Muscle of leg (tissue), 11 donors: ENCODE data around the gene METTL4. TPM values are rescaled to one million over a fixed set of nuclear protein-coding genes. Genes with fewer than 3 reads are reported as not detected.
"Not testable (repeated sequence)": the region's sequence is repeated elsewhere in the genome, so short reads cannot be mapped to it uniquely, and the experiment has no call there.

Experiments
- DNase-seq: peaks from one replicate; pipeline ENCODE4 v3.0.0; 2013
- H3K27ac ChIP-seq: one replicate; pipeline ENCODE4 v1.5.1; 2013; ENCODE audit warnings: mild to moderate bottlenecking, low read length, control low read depth
- H3K27me3 ChIP-seq: one replicate; pipeline ENCODE4 v1.6.1; 2013; ENCODE audit warnings: low read length; ENCODE audit not compliant: control insufficient read depth, insufficient read depth
- H3K36me3 ChIP-seq: one replicate; pipeline ENCODE4 v1.6.1; 2013; ENCODE audit warnings: low read length; ENCODE audit not compliant: control insufficient read depth, insufficient read depth
- H3K4me1 ChIP-seq: one replicate; pipeline ENCODE4 v1.6.1; 2013; ENCODE audit warnings: low read length; ENCODE audit not compliant: control insufficient read depth, insufficient read depth
- H3K4me3 ChIP-seq: one replicate; pipeline ENCODE4 v1.5.1; 2013; ENCODE audit warnings: low read length, control low read depth
- H3K9me3 ChIP-seq: replicated peaks from 2 replicates; pipeline ENCODE4 v1.6.1; 2013; ENCODE audit warnings: low read depth, low read length; ENCODE audit not compliant: control insufficient read depth
- WGBS: methylation state at CpG from one replicate; pipeline ENCODE4 v1.1.5; 2013; ENCODE audit warnings: missing lambda C conversion rate; ENCODE audit not compliant: insufficient coverage; 5-methylcytosine and 5-hydroxymethylcytosine counted together
- polyA plus RNA-seq, 8 donors: library from polyadenylated mRNA; unstranded; fragments of 120-200 nt; gene quantifications; one replicate each; pipeline versions ENCODE4 v1.2.1 to v1.2.3, GENCODE V29; 2013; ENCODE audit warnings: inconsistent platforms in 1 of 8, low replicate concordance in 1 of 8; ENCODE audit not compliant: insufficient read length in 8 of 8, insufficient read depth in 1 of 8
- total RNA-seq: library from RNA; stranded (reverse); fragments of 120-200 nt; gene quantifications from one replicate; pipeline ENCODE4 v1.2.4, GENCODE V29; 2013

METTL4 gene
- total and polyA plus RNA-seq, 9 donors: 7.4 to 14.2 (median 10.6) TPM

DNA sequence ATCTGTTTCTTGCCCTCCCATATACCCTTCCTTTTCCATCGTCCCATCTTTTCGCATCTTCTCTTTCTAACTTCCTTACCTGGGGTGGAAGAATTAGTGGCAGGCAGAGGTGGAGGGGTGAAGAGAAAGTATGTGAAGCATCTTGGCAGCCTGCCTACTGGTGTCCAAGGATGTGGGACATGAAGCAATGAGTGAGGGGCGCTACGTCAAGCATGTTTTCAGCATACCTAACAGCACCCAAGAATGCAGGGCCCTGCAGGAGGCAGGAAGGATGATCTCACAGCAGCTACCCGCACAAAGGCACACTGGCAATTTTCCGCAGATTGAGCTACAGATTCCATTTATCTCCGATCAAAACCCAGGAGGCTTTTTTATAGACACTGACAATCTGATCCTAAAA, 42.2 kb downstream of the METTL4 start:
- WGBS: 81% methylated on average over 3 of the region's 7 CpGs
- H3K4me1 ChIP-seq: no peaks in the 10 kb centered on the region
- no peak overlapping the region for H3K4me3 ChIP-seq
- H3K9me3 ChIP-seq: peaks cover 2% of the 10 kb centered on the region
- no peaks in the 10 kb centered on the region for H3K27me3 ChIP-seq
- H3K36me3 ChIP-seq: no peaks in the 10 kb centered on the region
- DNase-seq: no peak
- H3K27ac ChIP-seq: no peak overlapping the region

DNA sequence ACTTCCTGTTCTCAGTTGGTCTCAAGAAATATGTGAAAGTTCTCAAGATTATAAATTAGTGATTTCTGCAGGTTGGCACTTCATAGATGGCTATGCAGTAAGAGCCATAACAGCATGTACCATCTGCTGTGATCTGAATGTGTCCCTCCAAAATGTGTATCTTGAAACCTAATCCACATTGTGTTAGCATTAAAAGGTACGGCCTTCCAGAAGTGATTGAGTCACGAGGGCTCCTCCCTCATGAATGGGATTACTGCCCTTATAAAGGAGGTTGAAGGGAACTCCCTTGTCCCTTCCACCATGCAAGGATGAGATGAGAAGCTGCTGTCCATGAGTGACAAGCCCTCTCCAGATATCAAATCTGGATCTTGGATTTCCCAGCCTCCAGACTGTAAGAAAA, 45.0 kb downstream of the METTL4 start:
- H3K4me1 ChIP-seq: no peaks in the 10 kb centered on the region
- H3K27me3 ChIP-seq: no peaks in the 10 kb centered on the region
- H3K9me3 ChIP-seq: no peaks in the 10 kb centered on the region
- H3K27ac ChIP-seq: no peak overlapping the region
- whole genome bisulfite sequencing: no CpG with 5 or more reads among the region's 2 CpGs
- no peak for DNase-seq
- H3K36me3 ChIP-seq: no peaks in the 10 kb centered on the region
- no peak overlapping the region for H3K4me3 ChIP-seq

DNA sequence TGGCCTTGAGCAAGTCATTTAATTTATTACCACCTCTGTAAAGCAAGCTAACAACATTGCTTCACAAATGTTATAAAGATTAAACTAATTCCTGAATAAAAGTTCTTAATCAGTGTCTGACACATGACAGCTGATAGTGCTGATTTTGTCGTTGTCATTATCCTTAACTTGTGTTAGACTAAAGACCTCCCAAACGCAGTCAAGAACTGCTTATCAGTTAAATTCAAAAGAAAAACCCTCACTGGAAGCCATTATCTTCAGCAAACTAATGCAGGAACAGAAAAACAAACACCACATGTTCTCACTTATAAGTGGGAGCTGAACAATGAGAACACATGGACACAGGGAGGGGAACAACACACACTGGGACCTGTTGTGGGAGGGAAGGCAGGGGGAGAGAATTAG, 46.5 kb downstream of the METTL4 start:
- H3K27ac ChIP-seq, H3K9me3 ChIP-seq, H3K4me3 ChIP-seq, H3K4me1 ChIP-seq, H3K27me3 ChIP-seq, DNase-seq, H3K36me3 ChIP-seq: not testable (repeated sequence)
- WGBS: no CpG with 5 or more reads among the region's 2 CpGs

DNA sequence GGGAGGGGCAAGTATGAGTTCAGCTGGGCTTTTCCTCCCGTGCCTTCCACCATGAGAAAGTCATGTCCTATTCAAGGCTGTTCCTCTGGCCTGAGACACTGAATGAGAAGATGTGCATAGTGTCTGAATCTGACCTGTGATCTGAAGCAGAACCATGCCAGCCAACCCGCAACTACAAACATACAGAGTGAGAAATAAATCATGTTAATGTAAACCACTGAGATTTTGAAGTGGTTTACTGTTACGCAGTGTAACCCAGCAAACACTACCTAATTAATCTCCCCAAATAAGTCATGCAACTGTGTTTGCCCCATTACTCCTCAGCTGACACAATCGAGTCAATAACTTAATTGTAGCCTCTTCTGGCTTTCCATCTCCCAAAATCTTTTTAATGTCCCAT, 49.2 kb downstream of the METTL4 start:
- WGBS: 100% methylated on average over 2 of the region's 4 CpGs
- no peak overlapping the region for H3K27ac ChIP-seq
- no peaks in the 10 kb centered on the region for H3K27me3 ChIP-seq
- no peaks in the 10 kb centered on the region for H3K9me3 ChIP-seq
- H3K36me3 ChIP-seq: no peaks in the 10 kb centered on the region
- DNase-seq: no peak
- no peak overlapping the region for H3K4me3 ChIP-seq
- H3K4me1 ChIP-seq: no peaks in the 10 kb centered on the region

DNA sequence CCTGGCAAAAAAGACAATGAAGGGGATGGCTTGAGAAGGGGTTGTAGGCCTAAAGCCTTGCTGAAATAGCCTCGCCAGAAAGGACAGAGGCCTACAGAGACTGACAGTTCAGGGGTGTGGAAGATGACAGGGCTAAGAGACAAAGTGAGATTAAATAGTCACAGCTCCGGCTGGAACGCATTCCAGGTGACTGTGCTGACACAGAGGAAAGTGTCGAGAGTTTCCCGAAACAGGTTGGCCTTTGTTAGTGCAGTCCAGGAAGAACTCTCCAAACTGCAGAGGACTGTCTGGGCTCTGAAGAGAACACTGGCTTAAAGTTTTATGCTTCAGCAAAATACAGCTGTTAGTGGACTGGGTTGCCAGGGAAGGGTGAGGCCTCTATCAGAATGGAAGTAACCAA, 52.8 kb downstream of the METTL4 start:
- Histone ChIP-seq H3K4me1 (peaks cover 3% of the 10 kb centered on the region), H3K9me3 (no peaks in the 10 kb centered on the region), H3K36me3 (no peaks in the 10 kb centered on the region), H3K27me3 (no peaks in the 10 kb centered on the region), H3K4me3 (no peak overlapping the region), H3K27ac (no peak overlapping the region)
- WGBS: 50% methylated on average over 5 of the region's 5 CpGs
- DNase-seq: peak; percentile 31

DNA sequence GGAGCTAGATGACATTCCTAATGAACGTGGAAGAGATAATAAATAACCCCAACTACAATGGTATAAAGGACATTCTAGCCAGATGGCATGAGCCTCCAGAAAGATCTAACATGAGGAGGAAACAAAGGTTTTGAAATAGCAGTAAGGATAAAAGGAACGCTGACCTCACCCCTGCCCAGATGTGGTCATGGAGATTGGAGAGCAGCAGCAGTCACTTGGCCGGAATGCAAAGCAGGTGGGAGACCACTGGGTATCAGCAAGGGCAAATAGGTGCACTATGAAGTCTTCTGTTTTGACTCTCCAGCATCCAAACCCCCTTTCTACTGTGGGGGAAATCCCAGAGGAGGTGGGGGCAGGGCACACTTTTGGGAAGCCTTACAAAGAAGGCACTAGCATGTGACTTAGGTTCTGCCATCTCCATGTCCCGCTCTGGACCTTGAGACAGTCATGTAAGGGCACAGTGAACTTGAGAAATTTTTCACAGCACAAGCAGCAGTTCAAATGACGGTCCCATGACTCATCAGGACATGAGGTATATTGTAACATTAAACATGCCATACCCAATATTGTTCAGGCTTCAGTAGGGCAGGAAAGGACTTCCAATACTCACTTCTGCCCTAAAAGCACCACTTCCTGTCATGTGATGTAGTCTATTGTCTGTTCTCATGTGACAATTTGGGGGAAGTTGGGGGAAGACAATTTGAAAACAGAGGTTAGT, 55.2 kb downstream of the METTL4 start:
- peak; percentile 35 for DNase-seq
- 80% methylated on average over 2 of the region's 5 CpGs for WGBS
- no peaks in the 10 kb centered on the region for H3K9me3 ChIP-seq
- peaks cover 3% of the 10 kb centered on the region for H3K4me1 ChIP-seq
- H3K27ac ChIP-seq: peak overlapping the region; percentile 45
- no peaks in the 10 kb centered on the region for H3K36me3 ChIP-seq
- H3K27me3 ChIP-seq: no peaks in the 10 kb centered on the region
- no peak overlapping the region for H3K4me3 ChIP-seq

DNA sequence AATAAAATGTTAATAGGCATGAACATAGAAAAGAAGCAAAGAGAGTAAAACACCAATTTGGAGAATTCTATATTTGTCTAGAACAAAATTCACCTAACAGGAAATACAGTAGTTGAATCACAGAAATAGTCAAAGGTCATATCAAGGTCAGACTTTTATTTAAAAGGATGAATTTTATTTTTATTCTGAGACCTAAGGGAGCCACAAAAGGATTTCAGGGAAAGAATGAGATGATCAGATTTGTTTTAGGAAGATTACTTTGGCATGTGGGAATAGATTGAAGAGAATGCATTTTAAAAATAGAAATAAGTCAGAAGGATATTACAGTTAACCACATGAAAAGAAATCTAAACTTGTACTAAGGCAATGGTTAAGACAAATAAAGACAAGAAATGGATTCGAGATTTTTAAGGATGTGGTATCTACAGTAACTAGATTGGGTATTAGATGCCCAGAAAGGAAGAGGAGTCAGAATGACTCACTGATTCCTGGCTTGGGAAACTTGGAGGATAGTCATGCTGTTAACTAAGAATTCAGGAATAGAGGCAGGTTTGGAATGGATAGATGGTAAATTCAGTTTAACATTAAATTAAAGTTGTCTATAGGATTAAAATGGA, 56.0 kb downstream of the METTL4 start:
- peak overlapping the region; percentile 45 for H3K27ac ChIP-seq
- no peak overlapping the region for H3K4me3 ChIP-seq
- peaks cover 3% of the 10 kb centered on the region for H3K4me1 ChIP-seq
- no peaks in the 10 kb centered on the region for H3K27me3 ChIP-seq
- no peaks in the 10 kb centered on the region for H3K36me3 ChIP-seq
- 22% methylated on average over 1 of the region's 1 CpG for WGBS
- DNase-seq: peak; percentile 90
- H3K9me3 ChIP-seq: no peaks in the 10 kb centered on the region

DNA sequence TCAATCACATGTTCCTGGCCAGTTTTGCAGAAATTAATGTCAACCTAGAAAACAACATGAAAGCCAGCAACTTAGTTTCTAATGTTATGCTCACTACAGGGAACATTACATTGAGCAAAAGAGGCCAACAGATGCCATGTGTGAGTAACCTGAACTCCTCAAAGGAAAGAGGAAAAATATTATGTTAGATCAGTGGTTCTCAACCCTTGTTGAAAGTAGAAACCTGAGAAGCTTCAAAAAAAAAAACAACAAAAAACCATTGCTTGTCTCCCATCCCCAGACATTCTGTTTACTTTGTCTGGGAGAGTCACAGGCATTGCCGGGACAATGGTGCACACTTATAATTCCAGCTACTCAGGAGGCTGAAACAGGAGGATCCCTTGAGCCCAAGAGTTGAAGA, 57.7 kb downstream of the METTL4 start:
- H3K27ac ChIP-seq: no peak overlapping the region
- H3K27me3 ChIP-seq: no peaks in the 10 kb centered on the region
- no peak for DNase-seq
- no peaks in the 10 kb centered on the region for H3K9me3 ChIP-seq
- H3K36me3 ChIP-seq: no peaks in the 10 kb centered on the region
- H3K4me1 ChIP-seq: peaks cover 3% of the 10 kb centered on the region
- H3K4me3 ChIP-seq: no peak overlapping the region
- WGBS: no CpG with 5 or more reads among the region's 1 CpG

DNA sequence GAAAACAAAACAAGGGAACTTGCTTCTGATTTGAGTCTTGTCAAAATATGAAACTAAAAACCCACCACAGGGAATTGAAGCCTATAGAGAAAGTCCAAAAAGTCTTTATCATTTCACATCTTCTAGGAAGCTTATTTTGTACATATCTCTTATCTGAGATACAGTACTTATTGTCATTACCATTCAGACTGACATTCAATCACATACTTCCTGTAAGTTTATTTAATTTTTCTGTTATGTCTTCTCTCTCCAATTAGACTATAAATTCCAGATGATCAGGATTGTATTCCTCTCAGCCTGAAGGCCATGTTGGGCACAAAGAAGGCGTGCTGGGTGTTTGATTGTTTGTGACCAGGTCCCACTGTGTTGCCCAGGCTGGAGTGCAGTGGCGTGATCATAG, 59.2 kb downstream of the METTL4 start:
- no peak overlapping the region for H3K4me3 ChIP-seq
- no peaks in the 10 kb centered on the region for H3K27me3 ChIP-seq
- H3K4me1 ChIP-seq: peaks cover 3% of the 10 kb centered on the region
- DNase-seq: no peak
- H3K27ac ChIP-seq: no peak overlapping the region
- no peaks in the 10 kb centered on the region for H3K9me3 ChIP-seq
- 100% methylated on average over 1 of the region's 2 CpGs for WGBS
- H3K36me3 ChIP-seq: no peaks in the 10 kb centered on the region

DNA sequence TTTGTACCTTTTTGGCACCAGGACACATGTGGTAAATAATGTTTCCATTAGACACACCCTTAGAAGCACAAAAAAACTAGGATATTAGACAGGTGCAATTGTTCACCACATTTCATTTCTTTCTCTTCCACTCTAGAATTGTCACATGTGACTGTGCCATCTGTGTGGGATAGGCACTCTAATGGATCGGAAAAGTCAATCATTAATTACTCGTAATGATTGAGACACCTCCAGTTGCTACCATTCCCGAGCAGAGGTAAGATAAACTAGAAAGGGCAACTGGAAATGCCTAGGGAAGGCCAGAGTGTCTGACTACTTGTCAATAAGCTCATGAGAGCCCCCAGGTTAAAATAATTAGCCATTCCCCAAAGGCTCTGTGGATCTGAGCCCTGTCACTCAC, 59.9 kb downstream of the METTL4 start:
- H3K4me3 ChIP-seq: no peak overlapping the region
- H3K9me3 ChIP-seq: no peaks in the 10 kb centered on the region
- no peaks in the 10 kb centered on the region for H3K36me3 ChIP-seq
- no peak for DNase-seq
- H3K27ac ChIP-seq: no peak overlapping the region
- no peaks in the 10 kb centered on the region for H3K27me3 ChIP-seq
- WGBS: 100% methylated on average over 3 of the region's 3 CpGs
- peaks cover 3% of the 10 kb centered on the region for H3K4me1 ChIP-seq
